ENCODE results near the gene FNDC7.

GRCh38 chr1:108704496-108704895 is 8.2 kb upstream of the FNDC7 start:
- TF ChIP-seq CTCF (IDR thresholded peaks at IDR 0.05; ENCODE audit: extremely low read depth in 1 of 2, insufficient read depth in 1 of 2, low read depth in 1 of 2, low read length in 2 of 2), result no peak
- TF ChIP-seq POLR2A (IDR thresholded peaks at IDR 0.05; ENCODE audit: low read depth, low read length), result no peak
- TF ChIP-seq MYC (IDR thresholded peaks at IDR 0.05; ENCODE audit: low read depth, low read length), result no peak
- no peak for TF ChIP-seq EZH2 (IDR thresholded peaks at IDR 0.05; ENCODE audit: borderline replicate concordance, low read depth, low read length, severe bottlenecking)
- no peak for TF ChIP-seq POLR2AphosphoS5 (IDR thresholded peaks at IDR 0.05; ENCODE audit: insufficient read depth, low read depth, low read length)
